Fibroblast of gingiva (primary cell): ENCODE data around the gene SOX4.

ENCODE experiments used
- DNase-seq: peaks from one replicate; pipeline ENCODE4 v3.0.0-alpha.2; 2011; ENCODE audit warnings: low read depth

The SOX4 gene

GRCh38 chr6:21614226-21614625 is 20.7 kb downstream of the SOX4 start:
- DNase-seq, result no peak

DNA sequence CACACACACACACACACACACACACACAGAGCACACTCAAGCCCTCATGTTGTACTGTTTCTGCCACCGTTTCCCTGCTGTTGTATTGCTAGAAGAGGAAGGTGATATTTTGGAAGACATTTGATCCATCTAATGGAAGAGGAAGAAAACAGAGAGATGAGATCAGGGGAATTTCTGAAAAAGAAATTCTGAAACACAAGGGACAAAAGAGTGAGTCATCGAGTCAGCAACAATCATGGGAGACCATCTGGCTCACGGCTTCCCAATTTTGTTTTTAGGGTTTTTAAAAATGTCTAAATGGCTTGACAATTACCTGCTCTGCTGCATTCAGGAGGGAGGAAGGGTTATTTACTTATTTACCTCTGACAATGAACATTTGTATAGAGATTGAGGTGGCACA is 22.0 kb downstream of the SOX4 start:
- no peak for DNase-seq

- no peak for DNase-seq
These were observed 22.5 kb downstream of the SOX4 start for GRCh38 chr6:21616005-21616404.

DNA sequence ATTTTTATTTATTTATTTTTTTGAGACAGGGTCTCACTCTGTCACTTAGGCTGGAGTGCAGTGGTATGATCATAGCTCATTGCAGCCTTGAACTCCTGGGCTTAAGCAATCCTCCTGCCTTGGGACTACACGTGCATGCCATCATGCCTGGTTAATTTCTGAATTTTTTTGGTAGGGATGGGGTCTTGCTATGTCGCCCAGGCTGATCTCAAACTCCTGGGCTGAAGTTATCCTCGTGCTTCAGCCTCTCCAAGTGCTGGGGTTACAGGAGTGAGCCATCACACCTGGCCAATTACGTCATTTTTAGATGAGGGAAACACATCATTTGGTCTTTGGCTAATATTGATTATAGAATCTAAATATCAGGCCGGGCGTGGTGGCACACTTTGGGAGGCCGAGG is 32.1 kb downstream of the SOX4 start:
- no peak for DNase-seq

- DNase-seq, result no peak
These were observed 33.2 kb downstream of the SOX4 start for GRCh38 chr6:21626756-21627155.

DNA sequence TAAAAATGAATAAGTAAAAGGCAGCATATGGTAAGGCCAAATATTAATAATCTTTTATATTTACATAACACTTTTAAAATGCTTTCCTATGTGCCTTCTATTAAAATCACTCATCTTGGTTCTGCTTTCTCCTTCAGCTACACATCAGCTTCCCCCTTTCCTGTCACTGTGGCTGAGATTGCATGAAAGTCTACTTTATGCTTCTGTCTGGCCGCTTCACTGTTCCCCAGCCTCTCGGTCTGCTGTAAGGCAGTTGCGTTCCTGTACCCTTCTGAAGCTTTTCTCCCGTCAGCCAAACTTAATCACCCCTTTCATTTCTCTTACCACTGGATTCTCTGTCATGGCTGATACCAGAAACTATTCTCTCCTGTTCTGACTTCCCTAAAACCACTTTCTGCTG is 34.6 kb downstream of the SOX4 start:
- no peak for DNase-seq

- DNase-seq, result no peak
These were observed 40.1 kb downstream of the SOX4 start for GRCh38 chr6:21633511-21634109.

DNA sequence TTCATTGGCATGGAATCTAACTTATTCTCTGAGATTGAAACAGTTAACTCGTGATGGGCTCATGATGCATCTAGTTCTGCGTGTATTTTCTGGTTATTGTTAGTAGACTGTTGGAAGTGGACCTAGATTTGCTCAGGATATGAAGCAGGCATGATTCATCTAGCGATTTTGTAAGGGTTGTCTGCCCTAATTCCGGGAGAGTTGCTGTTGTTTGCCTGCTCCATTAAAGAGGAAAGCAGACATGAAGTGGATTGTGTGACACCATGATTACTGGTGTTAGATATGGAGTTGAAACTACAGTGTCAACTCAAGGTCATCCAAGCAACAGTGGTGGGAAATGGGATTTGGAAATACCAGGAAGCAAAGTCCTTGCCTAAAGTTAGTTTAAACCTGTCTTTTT is 41.0 kb downstream of the SOX4 start:
- DNase-seq, result peak; percentile 78

- DNase-seq, result peak; percentile 28
These were observed 43.3 kb downstream of the SOX4 start for GRCh38 chr6:21636876-21637275.

DNA sequence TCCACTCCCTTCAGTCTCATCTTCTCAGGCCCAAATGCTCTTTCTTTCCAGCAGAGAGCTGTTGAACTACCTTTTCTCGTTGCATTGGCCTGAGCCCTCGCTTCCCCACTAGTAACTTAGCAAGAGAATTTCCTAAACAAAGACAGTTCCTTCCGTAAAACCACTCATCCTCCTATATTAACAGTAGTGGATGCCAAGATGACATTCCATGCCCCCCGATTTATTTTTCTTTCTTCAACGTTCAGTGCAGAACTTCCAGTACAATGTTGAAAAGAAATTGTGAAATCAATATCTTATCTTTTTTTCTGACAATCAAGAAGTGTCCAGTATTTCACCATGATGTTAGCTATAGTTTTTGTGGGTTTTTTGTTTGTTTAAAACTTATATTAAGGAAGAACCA is 45.8 kb downstream of the SOX4 start:
- DNase-seq, result no peak
